ENCODE results near the gene SLC16A10.
"Not testable (repeated sequence)": the region's sequence is repeated elsewhere in the genome, so short reads cannot be mapped to it uniquely, and the experiment has no call there.

SLC16A10 gene, protein sequence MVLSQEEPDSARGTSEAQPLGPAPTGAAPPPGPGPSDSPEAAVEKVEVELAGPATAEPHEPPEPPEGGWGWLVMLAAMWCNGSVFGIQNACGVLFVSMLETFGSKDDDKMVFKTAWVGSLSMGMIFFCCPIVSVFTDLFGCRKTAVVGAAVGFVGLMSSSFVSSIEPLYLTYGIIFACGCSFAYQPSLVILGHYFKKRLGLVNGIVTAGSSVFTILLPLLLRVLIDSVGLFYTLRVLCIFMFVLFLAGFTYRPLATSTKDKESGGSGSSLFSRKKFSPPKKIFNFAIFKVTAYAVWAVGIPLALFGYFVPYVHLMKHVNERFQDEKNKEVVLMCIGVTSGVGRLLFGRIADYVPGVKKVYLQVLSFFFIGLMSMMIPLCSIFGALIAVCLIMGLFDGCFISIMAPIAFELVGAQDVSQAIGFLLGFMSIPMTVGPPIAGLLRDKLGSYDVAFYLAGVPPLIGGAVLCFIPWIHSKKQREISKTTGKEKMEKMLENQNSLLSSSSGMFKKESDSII

DNA sequence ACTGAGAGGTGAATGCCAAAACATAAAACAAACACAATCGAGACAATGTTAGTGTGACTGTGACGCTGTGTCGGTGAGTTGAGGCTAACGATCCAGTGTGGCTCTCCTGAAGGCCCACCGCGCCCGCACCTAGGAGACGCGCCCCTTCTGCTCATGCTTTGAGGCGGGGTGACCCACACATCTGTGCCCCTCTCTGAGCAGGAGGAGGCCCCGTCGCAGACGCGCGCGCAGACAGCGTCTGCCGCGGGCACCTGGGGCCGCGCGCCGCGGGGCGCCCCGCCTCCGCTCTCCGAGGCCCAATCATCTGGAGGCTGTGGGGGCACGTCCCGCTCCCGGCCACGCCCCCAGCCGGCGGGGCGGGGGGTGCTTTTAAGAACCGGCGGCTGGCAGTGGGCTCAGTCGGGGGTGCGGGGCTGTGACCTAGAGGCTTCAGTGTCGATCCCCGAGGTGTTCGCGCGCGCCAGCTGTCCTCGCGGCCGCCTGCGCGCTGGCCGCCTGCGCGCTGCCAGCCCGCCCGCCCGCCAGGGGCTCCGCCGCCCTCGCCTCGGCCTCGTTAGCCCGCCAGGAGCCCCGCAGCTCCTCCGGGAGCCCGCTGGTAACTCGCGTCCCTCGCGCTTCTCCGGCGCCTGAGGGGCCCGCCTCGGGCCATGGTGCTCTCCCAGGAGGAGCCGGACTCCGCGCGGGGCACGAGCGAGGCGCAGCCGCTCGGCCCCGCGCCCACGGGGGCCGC, at the start of gene SLC16A10:
Gene SLC16A10 (plus strand): TSS at position 398 of the 730 bp plus-strand sequence. CDS start 250 bp downstream, at position 648.
- DNase-seq: peak; percentile 34

DNA sequence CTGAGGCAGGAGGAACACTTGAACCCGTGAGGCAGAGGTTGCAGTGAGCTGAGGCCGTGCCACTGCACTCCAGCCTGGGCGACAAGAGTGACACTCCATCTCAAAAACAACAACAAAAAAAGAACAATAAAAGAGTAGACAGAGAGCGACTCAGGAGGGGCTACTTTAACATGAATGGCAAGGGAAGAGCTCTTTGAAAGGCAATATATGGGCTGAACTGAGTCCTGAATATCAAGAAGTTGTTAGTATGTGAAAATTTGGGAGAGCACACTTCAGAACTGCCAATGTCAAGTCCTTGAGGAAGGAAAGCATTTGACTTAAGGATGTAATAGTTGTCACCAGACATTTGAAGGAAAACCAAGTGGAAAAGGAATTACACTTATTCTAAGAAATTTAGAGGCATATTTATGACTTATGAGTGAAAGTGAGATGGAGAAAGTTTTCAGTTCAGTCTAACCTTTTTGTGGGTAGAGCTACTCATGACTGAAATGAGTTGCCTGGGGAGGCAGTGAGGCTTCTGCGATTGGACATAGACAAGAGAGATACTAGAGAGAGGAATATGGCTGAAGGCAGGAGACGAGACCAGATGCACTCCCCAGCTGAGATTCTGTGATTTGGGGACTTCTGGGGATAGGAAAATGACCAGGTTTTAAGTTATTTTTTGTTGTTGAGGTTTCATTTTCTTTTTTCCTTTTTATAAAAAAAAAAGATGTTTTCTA, 48.6 kb upstream of the SLC16A10 start:
- DNase-seq: no peak

GRCh38 chr6:111041917-111042316, 45.4 kb upstream of the SLC16A10 start:
- no peak for DNase-seq

DNA sequence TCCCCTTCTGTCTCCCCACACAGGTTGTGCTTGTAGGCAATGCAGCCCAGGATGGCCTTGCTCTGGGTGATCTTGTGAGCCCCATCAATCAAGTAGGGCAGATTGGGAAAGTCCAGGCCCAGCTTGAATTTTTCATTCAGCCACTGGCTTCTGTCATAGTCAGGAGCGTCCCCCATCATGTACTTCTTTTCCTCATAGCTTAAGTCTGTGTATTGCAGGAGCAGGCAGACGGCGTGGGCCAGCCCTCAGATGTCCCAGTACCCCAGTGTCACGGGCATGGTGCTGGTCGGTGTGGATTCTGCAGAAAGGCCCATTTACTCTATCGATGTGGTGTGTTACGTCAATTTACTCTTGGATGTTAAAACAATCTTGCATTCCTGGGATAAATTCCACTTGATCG, 40.1 kb upstream of the SLC16A10 start:
- DNase-seq: no peak

DNA sequence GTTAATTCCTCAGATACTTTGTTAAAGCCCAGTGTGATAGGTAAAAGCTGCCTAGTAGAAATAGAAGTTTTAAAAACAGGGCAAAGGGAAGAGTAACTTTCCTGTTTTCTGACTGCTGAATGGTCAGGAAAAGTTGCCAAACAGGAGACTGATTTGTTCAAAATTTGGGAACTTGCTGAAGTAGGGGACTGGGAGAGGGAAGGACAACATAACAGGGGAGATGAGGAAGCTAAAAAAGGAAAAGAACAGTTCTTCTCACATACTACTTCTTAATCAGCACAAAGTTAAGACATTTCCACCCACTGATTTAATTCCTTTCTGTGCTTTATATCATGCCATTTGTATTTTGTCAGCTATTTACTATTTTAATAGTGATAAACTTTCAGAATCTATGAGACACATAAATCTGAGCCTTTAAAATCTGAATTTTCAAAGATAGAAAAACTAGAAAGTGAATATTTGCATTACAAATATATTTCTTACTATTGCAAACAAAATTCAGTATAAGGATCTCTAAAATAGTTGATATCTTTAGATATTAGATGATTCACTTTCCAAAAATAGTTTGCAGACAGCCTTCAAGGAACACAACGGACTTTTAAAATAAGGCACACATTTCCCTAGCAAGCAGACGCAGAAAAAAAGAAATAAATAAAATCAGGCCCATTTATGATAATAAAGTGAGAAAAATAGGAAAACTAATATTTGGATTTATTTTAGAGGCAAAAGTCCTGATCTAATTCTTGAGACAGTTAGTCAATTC, 36.9 kb upstream of the SLC16A10 start:
- no peak for DNase-seq

- no peak for DNase-seq
These were observed 35.1 kb upstream of the SLC16A10 start for GRCh38 chr6:111052171-111052570.

DNA sequence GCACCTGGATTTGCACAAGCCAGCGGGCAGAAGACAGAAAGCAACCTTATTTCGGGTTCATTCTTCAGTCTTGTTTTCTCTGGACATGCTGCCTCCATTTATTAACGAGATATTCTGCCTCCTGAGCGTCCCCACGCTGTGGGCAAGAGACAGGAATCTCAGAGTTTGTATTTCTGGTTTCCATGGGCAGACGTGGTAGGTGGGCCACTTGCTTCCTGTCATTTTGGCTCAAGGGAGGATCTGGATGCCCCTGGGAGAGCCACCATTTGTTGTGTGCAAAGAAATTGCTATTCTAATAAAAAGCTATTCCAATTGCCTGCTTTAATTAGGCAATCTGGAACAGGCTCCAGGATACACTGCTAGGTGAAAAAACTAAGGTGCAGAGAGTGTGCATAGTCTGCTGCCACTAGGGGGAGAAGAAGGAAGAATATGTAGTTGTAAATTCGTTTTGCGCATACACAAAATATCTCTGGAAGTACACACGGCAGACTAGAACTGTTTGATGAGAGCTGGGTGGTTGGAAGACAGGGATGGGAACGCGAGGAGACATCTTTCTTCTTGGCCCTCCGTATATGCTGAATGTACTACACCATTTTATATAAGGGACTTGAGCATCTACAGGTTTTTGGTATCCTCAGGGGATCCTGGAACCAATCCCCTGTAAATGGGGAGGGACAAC, 30.1 kb upstream of the SLC16A10 start:
- DNase-seq: peak; percentile 10

- peak; percentile 43 for DNase-seq
These were observed 25.8 kb upstream of the SLC16A10 start for GRCh38 chr6:111061508-111061907.

- not testable (repeated sequence) for DNase-seq
These were observed 25.3 kb upstream of the SLC16A10 start for GRCh38 chr6:111061985-111062384.

DNA sequence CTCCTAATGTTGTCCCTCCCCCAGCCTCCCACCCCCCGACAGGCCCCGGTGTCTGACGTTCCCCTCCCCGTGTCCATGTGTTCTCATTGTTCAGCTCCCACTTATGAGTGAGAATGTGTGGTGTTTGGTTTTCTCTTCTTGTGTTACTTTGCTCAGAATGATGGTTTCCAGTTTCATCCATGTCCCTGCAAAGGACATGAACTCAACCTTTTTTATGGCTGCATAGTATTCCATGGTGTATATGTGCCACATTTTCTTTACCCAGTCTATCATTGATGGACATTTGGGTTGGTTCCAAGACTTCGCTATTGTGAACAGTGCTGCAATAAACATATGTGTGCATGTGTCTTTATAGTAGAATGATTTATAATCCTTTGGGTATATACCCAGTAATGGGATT, 24.4 kb upstream of the SLC16A10 start:
- not testable (repeated sequence) for DNase-seq

GRCh38 chr6:111068109-111068865, 19.0 kb upstream of the SLC16A10 start:
- DNase-seq: no peak

GRCh38 chr6:111068866-111069234, 18.5 kb upstream of the SLC16A10 start:
- no peak for DNase-seq

GRCh38 chr6:111069382-111070104, 17.8 kb upstream of the SLC16A10 start:
- no peak for DNase-seq

- DNase-seq: no peak
These were observed 16.9 kb upstream of the SLC16A10 start for GRCh38 chr6:111070105-111071005.

DNA sequence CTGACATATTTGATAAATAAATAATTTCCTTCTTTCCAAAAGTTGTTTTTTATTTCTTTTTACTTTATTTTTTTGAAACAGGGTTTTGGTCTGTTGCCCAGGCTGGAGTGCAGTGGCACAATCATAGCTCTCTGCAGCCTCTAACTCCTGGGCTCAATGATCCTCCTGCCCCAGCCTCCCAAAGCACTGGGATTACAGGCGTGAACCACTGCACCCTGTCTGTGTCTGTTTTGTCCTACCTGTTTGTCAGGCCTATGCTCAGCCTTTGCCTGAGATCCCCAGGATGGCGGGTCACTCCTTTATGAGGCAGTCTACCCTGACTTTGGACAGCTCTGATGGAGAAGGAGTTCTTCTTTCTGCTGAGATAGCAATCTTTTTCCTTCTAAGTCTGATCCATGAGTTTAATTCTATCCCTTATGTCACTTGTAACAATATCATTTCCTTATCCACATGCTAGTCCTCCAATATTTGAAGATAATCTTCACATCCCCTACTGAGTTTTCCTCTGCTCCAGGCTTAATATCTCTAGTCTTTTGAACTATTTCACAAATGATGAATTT, 14.4 kb upstream of the SLC16A10 start:
- DNase-seq: no peak

- no peak for DNase-seq
These were observed 13.0 kb upstream of the SLC16A10 start for GRCh38 chr6:111074311-111074710.

DNA sequence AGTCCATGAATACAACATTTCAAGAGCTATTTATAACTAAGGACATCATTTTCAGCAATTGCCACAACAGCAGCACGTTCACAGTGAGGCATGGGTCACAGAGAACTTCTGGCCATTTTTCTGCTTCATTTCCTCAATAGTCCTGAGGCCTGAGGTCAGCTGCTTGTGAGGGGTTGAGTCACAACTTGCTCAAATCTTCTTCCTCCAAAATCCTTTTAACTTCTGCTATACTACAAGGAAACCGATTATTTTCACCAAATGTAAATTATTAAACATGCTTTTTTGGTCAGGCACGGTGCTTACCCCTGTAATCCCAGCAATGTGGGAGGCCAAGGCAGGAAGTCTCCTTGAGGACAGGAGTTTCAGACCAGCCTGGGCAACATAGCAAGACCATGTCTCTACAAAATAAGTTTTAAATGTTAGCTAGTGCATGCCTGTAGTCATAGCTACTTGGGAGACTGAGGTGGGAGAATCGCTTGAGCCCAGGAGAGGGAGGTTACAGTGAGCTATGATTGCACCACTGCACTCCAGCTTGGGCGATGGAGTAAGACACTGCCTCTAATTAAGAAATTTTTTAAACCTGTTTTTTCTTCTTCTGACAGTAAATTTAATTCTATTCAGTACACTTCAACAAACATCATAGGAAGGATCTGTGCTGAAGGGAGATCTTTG, 11.1 kb upstream of the SLC16A10 start:
- no peak for DNase-seq

DNA sequence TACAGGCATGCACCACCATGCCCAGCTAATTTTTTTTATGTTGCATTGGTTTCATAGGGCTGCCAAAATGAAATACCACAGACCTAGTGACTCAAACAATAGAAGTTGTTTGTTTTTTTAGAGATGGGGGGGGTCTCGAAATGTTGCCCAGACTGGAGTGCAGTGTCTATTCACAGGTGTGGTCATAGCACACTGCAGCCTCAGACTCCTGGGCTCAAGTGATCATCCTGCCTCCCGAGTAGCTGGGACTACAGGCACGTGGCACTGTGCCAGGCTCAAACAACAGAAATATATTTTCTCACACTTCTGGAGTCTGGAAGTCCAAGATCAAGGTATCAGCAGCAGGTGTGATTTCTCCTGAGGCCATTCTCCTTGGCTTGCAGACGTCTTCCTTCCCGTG, 6.6 kb upstream of the SLC16A10 start:
- no peak for DNase-seq

All from NCI-H226 (cell line).